Panc1 (cell line): ENCODE results near the gene ERC2.

ENCODE experiments used
- POLR2AphosphoS5 ChIP-seq: IDR thresholded peaks from 2 replicates; pipeline ENCODE4 v1.6.1; 2012; ENCODE audit warnings: mild to moderate bottlenecking, low read depth, low read length, moderate library complexity
- SIN3A ChIP-seq: IDR thresholded peaks from 2 replicates; pipeline ENCODE4 v1.6.1; 2012; ENCODE audit warnings: low read depth, mild to moderate bottlenecking, low read length, moderate library complexity, borderline replicate concordance; ENCODE audit not compliant: insufficient read depth
- TCF7L2 ChIP-seq: IDR thresholded peaks from 2 replicates; pipeline ENCODE4 v1.6.1; 2011; ENCODE audit warnings: mild to moderate bottlenecking, low read depth, low read length, inconsistent platforms
- TF ChIP-seq, protein P1 (sequence below): fragments of 450-650 bp; IDR thresholded peaks from 2 replicates; pipeline ENCODE4 v1.5.1; 2017; ENCODE audit warnings: mild to moderate bottlenecking
- TF ChIP-seq, protein P2 (sequence below), 2 experiments: IDR thresholded peaks; 2 replicates each; pipeline ENCODE4 v1.6.1; 2011 to 2012; ENCODE audit warnings: low read depth in 2 of 2, control low read depth in 1 of 2, low read length in 1 of 2, mild to moderate bottlenecking in 1 of 2, moderate library complexity in 1 of 2; ENCODE audit not compliant: insufficient read depth in 1 of 2

DNA sequence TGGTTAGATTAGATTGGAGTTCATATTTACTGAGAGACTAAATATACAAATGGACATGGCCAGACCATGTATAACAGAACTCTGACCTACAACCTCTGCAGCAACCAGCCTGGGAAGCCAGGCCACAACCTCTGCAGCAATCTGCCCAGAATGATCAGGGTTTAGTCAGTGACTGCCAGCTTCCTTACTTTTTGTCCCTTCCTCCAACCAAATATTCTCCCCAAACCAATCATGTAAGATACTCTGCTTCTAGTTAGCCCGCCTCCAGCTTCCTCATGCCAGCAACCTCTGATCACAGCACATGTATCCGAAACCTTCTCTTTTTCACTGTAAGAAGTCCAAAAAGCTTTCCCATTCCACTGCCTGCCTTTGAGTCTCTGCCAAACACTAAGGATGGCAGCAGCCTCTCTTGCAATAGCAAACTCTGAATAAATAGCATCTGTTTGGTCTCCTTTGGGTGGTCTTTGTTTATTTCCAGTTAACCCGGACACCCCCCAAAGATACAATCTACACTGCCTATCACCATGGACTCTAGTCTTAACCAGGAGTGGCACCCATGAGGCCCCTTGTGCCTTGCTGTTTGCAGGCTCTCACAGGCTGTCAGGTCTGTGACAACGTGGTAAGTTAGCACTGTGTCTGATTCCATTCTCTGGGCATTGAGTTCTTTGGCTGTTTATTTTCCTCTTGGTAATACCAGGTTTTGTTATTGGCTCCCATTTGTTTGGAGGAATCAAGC, 102.2 kb downstream of the ERC2 start:
- TF ChIP-seq, protein P1, sequence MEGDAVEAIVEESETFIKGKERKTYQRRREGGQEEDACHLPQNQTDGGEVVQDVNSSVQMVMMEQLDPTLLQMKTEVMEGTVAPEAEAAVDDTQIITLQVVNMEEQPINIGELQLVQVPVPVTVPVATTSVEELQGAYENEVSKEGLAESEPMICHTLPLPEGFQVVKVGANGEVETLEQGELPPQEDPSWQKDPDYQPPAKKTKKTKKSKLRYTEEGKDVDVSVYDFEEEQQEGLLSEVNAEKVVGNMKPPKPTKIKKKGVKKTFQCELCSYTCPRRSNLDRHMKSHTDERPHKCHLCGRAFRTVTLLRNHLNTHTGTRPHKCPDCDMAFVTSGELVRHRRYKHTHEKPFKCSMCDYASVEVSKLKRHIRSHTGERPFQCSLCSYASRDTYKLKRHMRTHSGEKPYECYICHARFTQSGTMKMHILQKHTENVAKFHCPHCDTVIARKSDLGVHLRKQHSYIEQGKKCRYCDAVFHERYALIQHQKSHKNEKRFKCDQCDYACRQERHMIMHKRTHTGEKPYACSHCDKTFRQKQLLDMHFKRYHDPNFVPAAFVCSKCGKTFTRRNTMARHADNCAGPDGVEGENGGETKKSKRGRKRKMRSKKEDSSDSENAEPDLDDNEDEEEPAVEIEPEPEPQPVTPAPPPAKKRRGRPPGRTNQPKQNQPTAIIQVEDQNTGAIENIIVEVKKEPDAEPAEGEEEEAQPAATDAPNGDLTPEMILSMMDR = no peak
- TF ChIP-seq SIN3A (no peak), POLR2AphosphoS5 (no peak), TCF7L2 (no peak)
- TF ChIP-seq, protein P2, sequence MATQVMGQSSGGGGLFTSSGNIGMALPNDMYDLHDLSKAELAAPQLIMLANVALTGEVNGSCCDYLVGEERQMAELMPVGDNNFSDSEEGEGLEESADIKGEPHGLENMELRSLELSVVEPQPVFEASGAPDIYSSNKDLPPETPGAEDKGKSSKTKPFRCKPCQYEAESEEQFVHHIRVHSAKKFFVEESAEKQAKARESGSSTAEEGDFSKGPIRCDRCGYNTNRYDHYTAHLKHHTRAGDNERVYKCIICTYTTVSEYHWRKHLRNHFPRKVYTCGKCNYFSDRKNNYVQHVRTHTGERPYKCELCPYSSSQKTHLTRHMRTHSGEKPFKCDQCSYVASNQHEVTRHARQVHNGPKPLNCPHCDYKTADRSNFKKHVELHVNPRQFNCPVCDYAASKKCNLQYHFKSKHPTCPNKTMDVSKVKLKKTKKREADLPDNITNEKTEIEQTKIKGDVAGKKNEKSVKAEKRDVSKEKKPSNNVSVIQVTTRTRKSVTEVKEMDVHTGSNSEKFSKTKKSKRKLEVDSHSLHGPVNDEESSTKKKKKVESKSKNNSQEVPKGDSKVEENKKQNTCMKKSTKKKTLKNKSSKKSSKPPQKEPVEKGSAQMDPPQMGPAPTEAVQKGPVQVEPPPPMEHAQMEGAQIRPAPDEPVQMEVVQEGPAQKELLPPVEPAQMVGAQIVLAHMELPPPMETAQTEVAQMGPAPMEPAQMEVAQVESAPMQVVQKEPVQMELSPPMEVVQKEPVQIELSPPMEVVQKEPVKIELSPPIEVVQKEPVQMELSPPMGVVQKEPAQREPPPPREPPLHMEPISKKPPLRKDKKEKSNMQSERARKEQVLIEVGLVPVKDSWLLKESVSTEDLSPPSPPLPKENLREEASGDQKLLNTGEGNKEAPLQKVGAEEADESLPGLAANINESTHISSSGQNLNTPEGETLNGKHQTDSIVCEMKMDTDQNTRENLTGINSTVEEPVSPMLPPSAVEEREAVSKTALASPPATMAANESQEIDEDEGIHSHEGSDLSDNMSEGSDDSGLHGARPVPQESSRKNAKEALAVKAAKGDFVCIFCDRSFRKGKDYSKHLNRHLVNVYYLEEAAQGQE (IDR thresholded peaks at IDR 0.05; ENCODE audit: insufficient read depth in 1 of 2, low read depth in 2 of 2, low read length in 1 of 2) = no peak
